HepG2 (cell line): ENCODE measurements around the gene ARHGAP21. TPM values are rescaled to one million over a fixed set of nuclear protein-coding genes. Genes with fewer than 3 reads are reported as not detected.
A peak's percentile ranks its signal among the peaks of the same experiment; 100 is the strongest.

Experiments
- CREBL2 ChIP-seq: sonication (generic); formaldehyde crosslinking; IDR thresholded peaks from 2 replicates; pipeline ENCODE4 v1.8.1; 2023; ENCODE audit warnings: missing genetic modification reagents, mild to moderate bottlenecking, borderline replicate concordance
- GLI4 ChIP-seq: sonication (generic); formaldehyde crosslinking; IDR thresholded peaks from 2 replicates; pipeline ENCODE4 v1.5.1; 2020; ENCODE audit warnings: missing genetic modification reagents, mild to moderate bottlenecking, moderate library complexity, borderline replicate concordance
- HIC2 ChIP-seq: sonication (generic); formaldehyde crosslinking; IDR thresholded peaks from 2 replicates; pipeline ENCODE4 v1.9.0; 2022; ENCODE audit warnings: low read depth, missing genetic modification reagents
- HIVEP1 ChIP-seq: sonication (generic); formaldehyde crosslinking; IDR thresholded peaks from 2 replicates; pipeline ENCODE4 v1.4.0; 2020; ENCODE audit warnings: mild to moderate bottlenecking, missing genetic modification reagents
- HNRNPUL1 ChIP-seq: fragments of 200-400 bp; formaldehyde crosslinking; IDR thresholded peaks from 2 replicates; pipeline ENCODE4 v1.6.1; 2017; ENCODE audit warnings: low read depth, mild to moderate bottlenecking, low read length, moderate library complexity
- MIER2 ChIP-seq: IDR thresholded peaks from 2 replicates; pipeline ENCODE4 v1.6.1; 2016; ENCODE audit warnings: missing biosample characterization, missing genetic modification reagents
- MTA1 ChIP-seq: sonication (generic); formaldehyde crosslinking; IDR thresholded peaks from 2 replicates; pipeline ENCODE4 v1.4.0; 2020; ENCODE audit warnings: missing genetic modification reagents, mild to moderate bottlenecking, borderline replicate concordance
- RAD21 ChIP-seq: fragments of 450-650 bp; formaldehyde crosslinking; IDR thresholded peaks from 2 replicates; pipeline ENCODE4 v1.5.0; 2020; ENCODE audit warnings: mild to moderate bottlenecking
- RCOR2 ChIP-seq: IDR thresholded peaks from 2 replicates; pipeline ENCODE4 v1.6.1; 2016; ENCODE audit warnings: missing biosample characterization, missing genetic modification reagents
- RERE ChIP-seq: IDR thresholded peaks from 2 replicates; pipeline ENCODE4 v1.6.1; 2016; ENCODE audit warnings: low read depth, missing genetic modification reagents, missing compliant biosample characterization
- ZFP36 ChIP-seq: fragments of 150-350 bp; IDR thresholded peaks from 2 replicates; pipeline ENCODE4 v1.6.1; 2018; ENCODE audit warnings: borderline replicate concordance, low read length, low read depth; ENCODE audit not compliant: partially characterized antibody
- ZNF260 ChIP-seq: sonication (generic); formaldehyde crosslinking; IDR thresholded peaks from 2 replicates; pipeline ENCODE4 v1.4.0; 2020; ENCODE audit warnings: missing genetic modification reagents, low read depth, mild to moderate bottlenecking, borderline replicate concordance
- polyA plus RNA-seq, 8 experiments: library from polyadenylated mRNA; depleted of rRNA in 3 of 8; stranded (reverse) in 7 of 8; unstranded in 1 of 8; fragments of >200 nt; fragmentation: Illumina TruSeq in 4 of 8; extraction: Trizol in 4 of 8; gene quantifications; 2 replicates each; pipeline versions ENCODE4 v1.2.1 to v1.2.3, GENCODE V29; 2011 to 2016; ENCODE audit warnings: low read depth in 4 of 8, missing spikeins in 1 of 8, mixed read lengths in 1 of 8; ENCODE audit not compliant: insufficient read depth in 1 of 8
- total RNA-seq, 5 experiments: library from RNA; depleted of rRNA; stranded (reverse); fragments of >200 nt; fragmentation: Illumina TruSeq; extraction: Trizol; gene quantifications; 2 replicates each; pipeline ENCODE4 v1.2.3, GENCODE V29; 2016; ENCODE audit warnings: low read depth in 1 of 5
- TF ChIP-seq, protein P1 (sequence below): sonication (generic); formaldehyde crosslinking; IDR thresholded peaks from 2 replicates; pipeline ENCODE4; 2020; ENCODE audit warnings: missing genetic modification reagents, mild to moderate bottlenecking, borderline replicate concordance
- TF ChIP-seq, protein P2 (sequence below): sonication (generic); formaldehyde crosslinking; IDR thresholded peaks from 2 replicates; pipeline ENCODE4 v1.8.1; 2022; ENCODE audit warnings: mild to moderate bottlenecking, missing genetic modification reagents
- TF ChIP-seq, protein P3 (sequence below): sonication (generic); formaldehyde crosslinking; IDR thresholded peaks from 2 replicates; pipeline ENCODE4 v1.5.0; 2020; ENCODE audit warnings: mild to moderate bottlenecking, missing genetic modification reagents

Gene ARHGAP21
- total and polyA plus RNA-seq, 2 of the 13 experiments (the other 11 are each of a cell fraction or from before 2014, with no cell fraction given), result 23.9 to 26.6 TPM

- peak; percentile 83; the same call in 1 of the 2 replicates for TF ChIP-seq RERE (CRISPR knock-in tag)
- TF ChIP-seq RAD21 (CRISPR knock-in tag), result 0 out of 2 replicates have a peak, but pooled peaks have one; percentile 9
- TF ChIP-seq, protein P1, sequence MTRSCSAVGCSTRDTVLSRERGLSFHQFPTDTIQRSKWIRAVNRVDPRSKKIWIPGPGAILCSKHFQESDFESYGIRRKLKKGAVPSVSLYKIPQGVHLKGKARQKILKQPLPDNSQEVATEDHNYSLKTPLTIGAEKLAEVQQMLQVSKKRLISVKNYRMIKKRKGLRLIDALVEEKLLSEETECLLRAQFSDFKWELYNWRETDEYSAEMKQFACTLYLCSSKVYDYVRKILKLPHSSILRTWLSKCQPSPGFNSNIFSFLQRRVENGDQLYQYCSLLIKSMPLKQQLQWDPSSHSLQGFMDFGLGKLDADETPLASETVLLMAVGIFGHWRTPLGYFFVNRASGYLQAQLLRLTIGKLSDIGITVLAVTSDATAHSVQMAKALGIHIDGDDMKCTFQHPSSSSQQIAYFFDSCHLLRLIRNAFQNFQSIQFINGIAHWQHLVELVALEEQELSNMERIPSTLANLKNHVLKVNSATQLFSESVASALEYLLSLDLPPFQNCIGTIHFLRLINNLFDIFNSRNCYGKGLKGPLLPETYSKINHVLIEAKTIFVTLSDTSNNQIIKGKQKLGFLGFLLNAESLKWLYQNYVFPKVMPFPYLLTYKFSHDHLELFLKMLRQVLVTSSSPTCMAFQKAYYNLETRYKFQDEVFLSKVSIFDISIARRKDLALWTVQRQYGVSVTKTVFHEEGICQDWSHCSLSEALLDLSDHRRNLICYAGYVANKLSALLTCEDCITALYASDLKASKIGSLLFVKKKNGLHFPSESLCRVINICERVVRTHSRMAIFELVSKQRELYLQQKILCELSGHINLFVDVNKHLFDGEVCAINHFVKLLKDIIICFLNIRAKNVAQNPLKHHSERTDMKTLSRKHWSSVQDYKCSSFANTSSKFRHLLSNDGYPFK (CRISPR knock-in tag), result no peak
- no peak for TF ChIP-seq MIER2 (CRISPR knock-in tag)
- no peak; the same call in 1 of the 2 replicates for TF ChIP-seq MTA1
- no peak for TF ChIP-seq CREBL2 (CRISPR knock-in tag)
- TF ChIP-seq, protein P2, sequence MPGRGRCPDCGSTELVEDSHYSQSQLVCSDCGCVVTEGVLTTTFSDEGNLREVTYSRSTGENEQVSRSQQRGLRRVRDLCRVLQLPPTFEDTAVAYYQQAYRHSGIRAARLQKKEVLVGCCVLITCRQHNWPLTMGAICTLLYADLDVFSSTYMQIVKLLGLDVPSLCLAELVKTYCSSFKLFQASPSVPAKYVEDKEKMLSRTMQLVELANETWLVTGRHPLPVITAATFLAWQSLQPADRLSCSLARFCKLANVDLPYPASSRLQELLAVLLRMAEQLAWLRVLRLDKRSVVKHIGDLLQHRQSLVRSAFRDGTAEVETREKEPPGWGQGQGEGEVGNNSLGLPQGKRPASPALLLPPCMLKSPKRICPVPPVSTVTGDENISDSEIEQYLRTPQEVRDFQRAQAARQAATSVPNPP (CRISPR knock-in tag), result no peak
- TF ChIP-seq, protein P3, sequence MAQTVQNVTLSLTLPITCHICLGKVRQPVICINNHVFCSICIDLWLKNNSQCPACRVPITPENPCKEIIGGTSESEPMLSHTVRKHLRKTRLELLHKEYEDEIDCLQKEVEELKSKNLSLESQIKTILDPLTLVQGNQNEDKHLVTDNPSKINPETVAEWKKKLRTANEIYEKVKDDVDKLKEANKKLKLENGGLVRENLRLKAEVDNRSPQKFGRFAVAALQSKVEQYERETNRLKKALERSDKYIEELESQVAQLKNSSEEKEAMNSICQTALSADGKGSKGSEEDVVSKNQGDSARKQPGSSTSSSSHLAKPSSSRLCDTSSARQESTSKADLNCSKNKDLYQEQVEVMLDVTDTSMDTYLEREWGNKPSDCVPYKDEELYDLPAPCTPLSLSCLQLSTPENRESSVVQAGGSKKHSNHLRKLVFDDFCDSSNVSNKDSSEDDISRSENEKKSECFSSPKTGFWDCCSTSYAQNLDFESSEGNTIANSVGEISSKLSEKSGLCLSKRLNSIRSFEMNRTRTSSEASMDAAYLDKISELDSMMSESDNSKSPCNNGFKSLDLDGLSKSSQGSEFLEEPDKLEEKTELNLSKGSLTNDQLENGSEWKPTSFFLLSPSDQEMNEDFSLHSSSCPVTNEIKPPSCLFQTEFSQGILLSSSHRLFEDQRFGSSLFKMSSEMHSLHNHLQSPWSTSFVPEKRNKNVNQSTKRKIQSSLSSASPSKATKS (CRISPR knock-in tag), result no peak
- TF ChIP-seq HIVEP1 (CRISPR knock-in tag), result no peak
- TF ChIP-seq GLI4 (CRISPR knock-in tag), result no peak
- no peak for TF ChIP-seq HIC2
- no peak for TF ChIP-seq HNRNPUL1
- TF ChIP-seq RCOR2 (CRISPR knock-in tag), result peak; percentile 73; the same call in 1 of the 2 replicates
- no peak for TF ChIP-seq ZNF260 (CRISPR knock-in tag)
- TF ChIP-seq ZFP36, result no peak
Observed at GRCh38 chr10:24541239-24541753, 182.4 kb downstream of the ARHGAP21 start (continued).
